Fibroblast of villous mesenchyme (primary cell): Measurements from ENCODE around the gene XDH. TPM values are rescaled to one million over a fixed set of nuclear protein-coding genes. Genes with fewer than 3 reads are reported as not detected.

Experiments
- DNase-seq: peaks from one replicate; pipeline ENCODE4 v3.0.0-alpha.2; 2010; ENCODE audit warnings: low read depth
- H3K4me3 ChIP-seq: 2 replicates; pipeline ENCODE4 v1.5.1; 2011; ENCODE audit warnings: low read depth, mild to moderate bottlenecking, low read length
- total RNA-seq: library from RNA; depleted of rRNA; stranded (reverse); fragments of >200 nt; gene quantifications from 2 replicates; pipeline ENCODE4 v1.2.3, GENCODE V29; 2012
- TF ChIP-seq, protein P1 (sequence below): IDR thresholded peaks from 2 replicates; pipeline ENCODE4 v1.5.1; 2012; ENCODE audit warnings: low read depth, mild to moderate bottlenecking, low read length; ENCODE audit not compliant: insufficient read depth

Gene XDH
- total RNA-seq, 1 donor = 0.43 TPM

GRCh38 chr2:31390324-31390723, 24.2 kb downstream of the XDH start:
- H3K4me3 ChIP-seq = no peak overlapping the region
- TF ChIP-seq, protein P1, sequence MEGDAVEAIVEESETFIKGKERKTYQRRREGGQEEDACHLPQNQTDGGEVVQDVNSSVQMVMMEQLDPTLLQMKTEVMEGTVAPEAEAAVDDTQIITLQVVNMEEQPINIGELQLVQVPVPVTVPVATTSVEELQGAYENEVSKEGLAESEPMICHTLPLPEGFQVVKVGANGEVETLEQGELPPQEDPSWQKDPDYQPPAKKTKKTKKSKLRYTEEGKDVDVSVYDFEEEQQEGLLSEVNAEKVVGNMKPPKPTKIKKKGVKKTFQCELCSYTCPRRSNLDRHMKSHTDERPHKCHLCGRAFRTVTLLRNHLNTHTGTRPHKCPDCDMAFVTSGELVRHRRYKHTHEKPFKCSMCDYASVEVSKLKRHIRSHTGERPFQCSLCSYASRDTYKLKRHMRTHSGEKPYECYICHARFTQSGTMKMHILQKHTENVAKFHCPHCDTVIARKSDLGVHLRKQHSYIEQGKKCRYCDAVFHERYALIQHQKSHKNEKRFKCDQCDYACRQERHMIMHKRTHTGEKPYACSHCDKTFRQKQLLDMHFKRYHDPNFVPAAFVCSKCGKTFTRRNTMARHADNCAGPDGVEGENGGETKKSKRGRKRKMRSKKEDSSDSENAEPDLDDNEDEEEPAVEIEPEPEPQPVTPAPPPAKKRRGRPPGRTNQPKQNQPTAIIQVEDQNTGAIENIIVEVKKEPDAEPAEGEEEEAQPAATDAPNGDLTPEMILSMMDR = no peak
- DNase-seq = no peak

GRCh38 chr2:31388736-31389135, 25.8 kb downstream of the XDH start:
- TF ChIP-seq, protein P1 = no peak
- DNase-seq = no peak
- no peak overlapping the region for H3K4me3 ChIP-seq

- no peak for DNase-seq
- no peak overlapping the region for H3K4me3 ChIP-seq
- TF ChIP-seq, protein P1 = no peak
Observed at GRCh38 chr2:31387850-31388249, 26.7 kb downstream of the XDH start.

GRCh38 chr2:31386648-31387047, 27.9 kb downstream of the XDH start:
- no peak for DNase-seq
- no peak overlapping the region for H3K4me3 ChIP-seq
- TF ChIP-seq, protein P1 = no peak

GRCh38 chr2:31386172-31386571, 28.4 kb downstream of the XDH start:
- no peak overlapping the region for H3K4me3 ChIP-seq
- TF ChIP-seq, protein P1 = no peak
- no peak for DNase-seq

DNA sequence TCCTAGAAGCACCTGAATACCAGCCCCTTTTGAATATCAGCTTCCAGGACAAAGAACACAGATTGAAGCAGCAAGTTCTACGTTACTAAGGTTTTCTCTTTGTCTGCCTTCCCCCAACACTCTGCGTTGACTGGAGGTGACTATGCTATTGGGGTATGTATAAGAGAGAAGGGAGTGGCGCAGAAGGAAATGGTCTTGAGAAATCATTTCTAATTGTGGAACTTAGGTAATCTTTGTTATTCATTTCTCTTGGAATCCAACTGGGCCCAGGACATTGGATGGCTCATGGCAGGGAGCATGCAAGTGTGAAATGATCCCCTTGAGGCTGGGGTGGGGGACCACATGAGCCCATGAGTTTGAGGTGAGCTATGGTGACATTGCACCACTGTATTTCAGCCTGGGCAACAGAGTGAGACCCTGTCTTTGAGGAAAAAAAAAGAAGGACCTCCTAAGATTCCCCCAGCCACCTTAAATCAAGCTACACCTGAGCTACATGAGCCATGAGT, 29.7 kb downstream of the XDH start:
- TF ChIP-seq, protein P1 = no peak
- H3K4me3 ChIP-seq = no peak overlapping the region
- DNase-seq = peak; percentile 81

GRCh38 chr2:31384351-31384750, 30.2 kb downstream of the XDH start:
- H3K4me3 ChIP-seq = no peak overlapping the region
- peak; percentile 86 for DNase-seq
- TF ChIP-seq, protein P1 = no peak
